Measurements from ENCODE around the gene SMIM41.

SMIM41 gene

DNA sequence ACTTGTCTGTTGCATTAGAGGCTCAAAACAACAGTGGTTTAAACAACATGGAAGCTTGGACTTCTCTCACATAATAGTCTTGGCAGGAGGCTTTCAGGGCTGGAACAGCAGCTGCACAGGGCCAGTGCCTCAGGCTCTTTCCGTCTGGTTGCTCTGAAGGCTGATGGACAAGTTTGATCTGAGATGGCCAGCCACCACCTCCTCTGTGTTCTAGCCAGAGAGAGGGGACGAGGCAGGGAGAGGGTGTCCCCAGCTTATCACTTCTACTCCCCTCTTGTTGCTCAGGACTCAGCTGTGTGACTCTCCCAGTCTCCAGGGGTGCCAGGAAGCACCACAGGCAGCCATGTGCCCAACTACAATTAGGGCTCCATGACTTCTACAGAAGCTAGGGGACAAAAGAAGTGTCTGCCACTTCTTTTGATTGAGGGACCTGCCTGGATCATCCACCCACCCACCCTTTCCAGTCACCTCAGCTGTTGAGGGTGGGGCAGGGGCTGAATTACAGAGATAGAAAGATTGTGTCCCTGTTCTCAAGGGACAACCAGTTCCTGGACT, 46.6 kb downstream of the SMIM41 start:
- DNase-seq, result no peak

DNA sequence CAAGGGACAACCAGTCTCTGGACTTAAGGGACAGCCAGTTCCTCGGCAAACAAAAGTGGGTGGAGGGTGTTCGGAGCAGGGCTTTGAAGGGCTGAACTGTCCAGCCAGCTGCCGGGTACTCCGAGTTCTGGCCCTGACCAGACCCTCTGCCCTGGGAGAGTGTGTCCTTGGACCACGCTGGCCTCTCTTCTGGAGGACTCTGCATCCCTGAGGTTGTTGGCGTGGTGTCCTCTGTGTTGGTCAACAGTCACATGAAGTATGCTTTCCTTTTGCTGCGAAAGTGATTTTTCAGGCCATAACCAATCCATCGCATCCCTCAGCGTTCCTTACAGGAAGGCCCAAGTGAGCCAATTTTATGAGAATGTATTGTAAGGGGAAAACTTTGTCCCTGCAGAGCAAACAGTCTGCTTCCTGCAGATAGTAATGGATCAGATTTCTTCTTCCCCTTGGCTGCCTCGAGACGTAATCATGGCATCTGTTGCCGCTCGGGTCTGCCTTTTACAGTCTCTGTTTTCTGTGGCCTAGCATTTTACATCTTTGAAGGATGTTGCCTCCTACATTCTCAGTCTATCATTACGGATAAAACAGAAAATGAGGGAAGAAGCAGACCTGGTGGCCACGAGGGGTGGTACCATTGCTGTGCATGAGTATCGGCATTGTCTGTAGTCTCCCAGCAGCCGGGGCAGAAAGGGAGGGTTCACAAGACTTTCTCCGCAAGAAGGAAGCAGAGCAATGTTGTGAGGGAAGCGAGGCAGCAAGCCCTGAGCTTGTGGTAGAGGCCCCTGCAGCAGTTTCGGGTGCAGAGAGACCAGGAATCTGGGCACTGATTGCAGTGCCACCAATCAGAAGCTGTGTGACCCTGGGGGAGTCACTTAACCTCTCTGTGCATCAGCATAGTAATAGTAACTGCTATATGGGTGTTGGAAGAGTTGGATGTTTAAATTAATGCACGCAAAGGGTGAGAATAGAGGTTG, 47.4 kb downstream of the SMIM41 start:
- no peak for DNase-seq

DNA sequence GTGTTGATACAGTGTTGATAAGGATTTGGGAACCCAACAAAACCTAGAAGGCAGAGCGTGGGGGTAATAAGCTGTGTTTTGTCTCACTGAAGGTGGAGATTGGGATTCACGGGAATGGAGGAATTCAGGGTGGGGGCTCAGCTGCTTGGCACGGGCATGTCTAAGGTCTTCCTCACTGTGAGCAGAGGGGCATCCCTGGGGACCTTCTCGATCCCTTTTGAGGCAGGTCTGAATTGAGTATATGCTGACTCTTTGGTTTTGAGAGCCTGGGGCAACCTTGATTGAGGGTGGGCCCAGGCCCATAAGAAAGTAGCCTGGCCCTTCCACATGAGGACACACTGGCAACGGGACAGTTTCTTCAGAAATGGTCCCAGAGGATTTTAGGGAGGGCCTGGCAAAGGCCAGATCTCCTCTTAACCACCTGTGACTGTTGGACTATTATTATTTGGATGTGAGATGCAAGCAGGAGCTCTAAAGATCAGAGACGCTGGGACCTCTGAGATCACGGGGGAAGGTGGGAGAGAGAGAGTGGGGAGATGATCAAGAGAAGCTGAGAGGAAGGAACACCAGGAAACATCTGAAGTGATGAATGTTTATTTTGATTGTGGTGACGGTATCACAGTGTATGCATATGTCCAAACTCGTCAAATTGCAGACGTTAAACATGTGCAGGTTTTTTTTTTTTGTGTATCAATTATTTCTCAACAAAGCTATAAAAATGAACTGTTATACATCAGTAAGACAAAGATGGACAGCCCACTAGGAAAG, 48.4 kb downstream of the SMIM41 start:
- DNase-seq, result no peak

DNA sequence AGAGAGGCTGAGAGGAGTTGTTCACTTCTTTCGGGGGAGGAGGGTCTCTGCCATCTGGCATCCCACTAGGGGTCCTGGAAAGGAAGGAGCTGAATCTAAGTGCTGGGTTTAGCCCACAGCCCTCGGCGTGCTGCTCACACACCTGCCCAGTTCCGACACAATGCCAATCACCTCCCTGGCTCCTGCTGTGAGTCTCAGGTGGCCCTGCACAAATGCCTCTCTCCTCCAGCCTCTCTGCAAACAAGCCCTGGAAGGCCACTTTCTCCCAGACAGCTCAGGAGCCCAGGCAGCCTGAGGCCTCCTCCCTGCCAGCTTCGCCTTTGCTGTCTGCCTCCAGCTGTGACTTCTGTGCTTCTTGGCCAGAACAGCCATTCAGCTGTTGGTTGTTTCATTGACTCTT, 51.2 kb downstream of the SMIM41 start:
- no peak for DNase-seq

DNA sequence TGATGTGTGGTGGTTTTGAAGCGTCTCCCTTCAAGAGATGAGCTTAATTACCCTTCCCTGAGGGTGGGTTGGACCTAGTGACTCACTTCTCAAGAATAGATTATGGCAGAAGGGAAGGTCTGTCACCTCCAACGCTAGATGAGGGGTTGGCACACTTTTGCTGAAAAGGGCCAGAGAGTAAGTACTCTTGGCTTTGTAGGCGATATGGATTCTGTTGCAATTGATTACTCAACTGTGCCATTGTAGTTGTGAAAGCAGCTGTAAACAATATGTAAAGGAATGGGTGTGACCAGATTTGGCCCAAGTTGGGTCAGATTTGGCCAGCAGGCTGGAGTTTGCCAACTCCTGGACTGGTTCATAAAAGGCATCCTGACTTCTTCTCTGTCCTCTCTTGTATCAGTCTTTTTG, 53.3 kb downstream of the SMIM41 start:
- DNase-seq, result no peak

DNA sequence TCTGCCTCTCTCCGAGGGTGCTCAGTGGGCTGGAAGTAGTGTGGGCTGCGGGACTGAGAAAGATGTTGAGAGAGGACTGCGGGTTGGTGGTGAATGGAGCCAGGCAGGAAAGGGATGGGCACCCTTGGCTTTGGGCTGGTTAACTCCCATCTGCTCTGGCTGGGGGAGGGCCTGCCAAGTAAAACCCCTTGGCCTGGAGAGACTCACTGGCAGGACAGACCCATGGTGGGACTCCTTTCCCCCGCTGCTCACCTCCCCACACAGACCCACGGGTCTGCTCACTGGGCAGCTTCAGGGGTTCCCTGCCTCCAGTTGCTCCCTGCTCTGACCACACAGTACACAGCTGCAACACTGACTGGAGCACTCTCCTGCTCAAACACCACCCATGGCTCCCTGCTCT, 58.2 kb downstream of the SMIM41 start:
- no peak for DNase-seq

DNA sequence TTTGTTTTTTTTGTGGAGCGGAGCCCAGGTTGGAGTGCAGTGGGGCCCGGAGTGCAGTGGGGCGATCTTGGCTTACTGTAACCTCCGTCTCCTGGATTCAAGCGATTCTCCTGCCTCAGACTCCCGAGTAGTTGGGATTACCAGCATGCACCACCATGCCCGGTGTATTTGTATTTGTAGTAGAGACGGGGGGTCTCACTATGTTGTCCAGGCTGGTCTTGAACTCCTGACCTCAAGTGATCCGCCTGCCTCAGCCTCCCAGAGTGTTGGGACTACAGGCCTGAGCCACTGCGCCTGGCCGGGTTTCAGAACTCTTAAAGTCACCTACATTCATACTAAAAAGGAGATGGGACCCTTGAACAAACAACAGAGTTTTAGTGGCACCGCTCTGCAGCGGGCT, 59.6 kb downstream of the SMIM41 start:
- no peak for DNase-seq

DNA sequence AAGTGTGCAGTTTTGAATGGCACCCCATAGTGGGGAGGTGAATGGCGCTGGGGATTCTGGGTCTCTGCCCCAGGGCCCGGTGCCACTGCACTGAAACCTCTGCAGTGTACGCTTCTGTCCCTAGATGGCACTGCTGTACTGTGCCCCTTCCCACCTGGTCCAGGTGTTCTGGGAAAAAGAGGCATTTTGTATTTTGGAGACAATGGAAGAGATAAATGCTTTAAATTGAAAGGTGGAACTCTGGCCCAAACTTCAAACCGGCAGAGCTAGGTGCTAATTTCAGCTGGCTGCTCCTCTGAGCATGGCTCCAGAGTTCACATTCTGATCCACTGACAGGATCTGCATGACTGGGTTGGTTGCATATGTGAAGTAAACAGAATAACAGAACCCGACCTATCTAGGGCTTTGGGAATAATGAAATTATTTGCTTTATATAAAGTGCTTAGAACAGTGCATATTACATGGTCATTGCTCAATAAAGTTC, 60.1 kb downstream of the SMIM41 start:
- no peak for DNase-seq

DNA sequence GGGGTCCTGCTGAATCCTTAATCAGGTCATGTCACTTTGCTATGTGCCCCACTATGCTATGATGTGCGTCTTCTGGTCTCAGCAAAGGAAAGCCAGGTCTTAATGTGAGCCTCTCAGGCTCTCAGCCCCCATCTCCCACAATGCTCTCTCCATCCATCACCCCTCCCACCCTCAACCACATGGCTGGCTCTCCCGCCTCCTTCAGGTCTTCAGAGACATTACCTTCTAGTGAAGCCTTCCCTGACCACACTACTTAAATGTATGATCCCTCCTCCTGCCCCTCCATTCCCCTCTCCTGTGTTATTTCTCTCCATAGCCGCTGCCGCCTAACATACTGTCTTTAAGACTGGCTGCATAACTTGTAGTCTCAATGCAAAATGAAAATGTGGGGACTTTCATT, 61.8 kb downstream of the SMIM41 start:
- no peak for DNase-seq

DNA sequence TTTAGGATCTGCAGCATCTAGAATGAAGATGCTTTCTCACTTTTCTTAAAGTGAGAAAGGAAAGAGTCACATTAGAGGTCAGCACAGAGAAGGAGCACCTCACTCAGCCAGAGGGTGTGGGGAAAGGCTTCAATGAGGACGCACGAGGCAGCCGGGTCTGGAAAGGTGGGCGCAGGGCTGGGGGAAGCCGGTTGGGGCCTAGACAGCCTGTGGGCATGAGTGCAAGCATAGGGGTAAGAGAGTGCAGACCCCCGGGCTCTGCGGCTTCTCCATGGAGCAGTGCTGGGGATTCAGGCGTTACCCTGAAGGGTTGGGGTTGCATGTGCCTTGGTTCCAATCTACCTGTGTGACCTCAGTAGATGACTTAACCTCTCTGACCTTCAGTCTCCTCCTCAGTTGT, 62.4 kb downstream of the SMIM41 start:
- no peak for DNase-seq

DNA sequence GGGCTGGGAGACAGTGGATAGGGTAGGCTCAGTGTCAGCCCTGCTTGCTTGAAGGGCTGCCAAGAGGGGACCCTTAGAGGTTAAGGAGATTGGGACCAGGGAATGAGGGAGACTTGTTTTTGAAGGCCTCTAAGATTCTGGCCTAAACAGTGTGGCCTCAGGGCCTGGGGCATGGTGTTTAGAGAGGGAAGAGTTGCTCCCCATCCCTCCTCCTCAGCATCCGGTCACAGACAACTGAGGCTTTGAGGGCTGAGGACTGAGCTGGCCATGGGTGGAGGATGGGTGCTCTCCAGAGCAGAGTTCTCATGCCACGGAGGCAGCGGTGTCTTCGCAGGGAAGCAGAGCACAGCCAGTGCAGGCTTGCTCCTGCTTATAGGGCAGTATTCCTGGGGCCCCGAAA, 62.9 kb downstream of the SMIM41 start:
- no peak for DNase-seq

DNA sequence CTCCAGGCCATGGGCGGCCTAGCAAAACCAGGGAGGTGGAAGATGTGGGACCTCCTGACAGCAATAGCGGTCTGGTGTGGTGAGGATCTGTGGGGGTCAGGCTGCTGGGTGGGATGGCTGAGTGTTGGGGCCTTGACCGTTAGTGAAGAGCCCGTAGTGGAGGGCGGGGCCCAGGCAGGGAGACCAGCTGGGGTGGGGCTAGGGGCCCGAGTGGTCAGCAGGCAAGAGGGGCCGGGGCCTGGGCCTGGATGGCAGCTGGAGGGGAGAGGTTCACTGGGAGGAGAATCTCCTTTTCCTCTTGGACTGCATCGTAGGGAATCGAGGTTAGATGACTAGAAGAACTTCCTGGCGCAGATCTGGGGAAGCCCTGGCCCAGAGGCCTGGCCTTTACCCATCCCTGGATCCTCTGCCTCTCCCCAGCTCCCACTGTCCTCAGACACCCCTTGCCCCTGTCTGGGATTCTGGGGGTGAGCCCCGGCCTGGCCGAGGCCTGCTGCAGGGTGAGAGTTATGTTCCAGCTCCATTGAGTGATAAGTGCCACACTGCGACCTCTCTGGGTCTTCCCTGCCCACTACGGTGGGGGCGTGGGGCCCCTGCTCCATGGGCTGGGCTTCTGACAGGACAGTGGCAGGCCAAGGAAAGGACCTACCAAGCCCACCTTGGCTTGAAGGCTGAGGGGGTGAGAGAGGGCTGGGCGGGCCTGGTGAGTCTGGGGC, 65.2 kb downstream of the SMIM41 start:
- no peak for DNase-seq

DNA sequence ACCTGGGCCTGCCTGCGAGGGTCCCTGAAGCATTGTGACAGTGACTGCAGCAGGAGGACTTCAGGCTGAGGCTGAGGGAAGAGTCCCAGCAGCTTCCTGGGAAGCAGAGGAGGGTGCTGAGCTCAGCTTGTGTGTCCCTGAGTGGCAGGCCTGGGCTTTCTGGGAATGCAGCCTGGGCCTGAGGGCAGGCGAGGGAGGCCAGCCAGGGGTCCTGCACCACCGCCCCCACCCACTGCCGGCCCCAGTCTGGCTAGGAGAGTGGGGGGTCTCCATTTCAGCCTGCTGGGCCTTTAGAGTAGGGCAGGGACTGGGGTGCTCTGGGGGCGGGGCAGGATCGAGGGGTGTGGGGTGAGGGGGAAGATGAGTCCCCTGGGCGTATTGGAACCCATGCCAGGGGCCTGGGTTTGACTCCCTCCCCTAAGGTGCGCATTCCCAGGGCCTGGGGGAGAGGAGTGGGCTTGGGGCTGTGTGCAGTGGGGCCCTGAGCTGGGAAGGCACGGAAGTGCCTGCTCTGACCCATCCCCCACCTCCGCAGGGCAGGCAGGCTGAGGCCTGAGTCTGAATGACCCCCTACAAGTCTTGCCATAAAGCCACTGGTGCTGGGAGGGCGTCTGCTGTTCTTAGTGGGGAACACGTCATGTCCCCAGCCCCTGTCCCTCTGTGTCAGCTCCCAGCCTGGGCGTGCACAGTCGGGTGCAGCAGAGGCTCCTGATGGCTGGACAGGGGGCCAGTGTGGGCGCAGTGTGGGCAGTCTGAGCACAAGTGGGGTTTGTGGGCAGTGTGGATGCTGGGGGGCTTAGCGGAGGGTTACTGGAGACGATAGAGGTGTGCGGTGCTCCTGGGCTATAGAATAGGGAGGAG, 66.0 kb downstream of the SMIM41 start:
- no peak for DNase-seq

DNA sequence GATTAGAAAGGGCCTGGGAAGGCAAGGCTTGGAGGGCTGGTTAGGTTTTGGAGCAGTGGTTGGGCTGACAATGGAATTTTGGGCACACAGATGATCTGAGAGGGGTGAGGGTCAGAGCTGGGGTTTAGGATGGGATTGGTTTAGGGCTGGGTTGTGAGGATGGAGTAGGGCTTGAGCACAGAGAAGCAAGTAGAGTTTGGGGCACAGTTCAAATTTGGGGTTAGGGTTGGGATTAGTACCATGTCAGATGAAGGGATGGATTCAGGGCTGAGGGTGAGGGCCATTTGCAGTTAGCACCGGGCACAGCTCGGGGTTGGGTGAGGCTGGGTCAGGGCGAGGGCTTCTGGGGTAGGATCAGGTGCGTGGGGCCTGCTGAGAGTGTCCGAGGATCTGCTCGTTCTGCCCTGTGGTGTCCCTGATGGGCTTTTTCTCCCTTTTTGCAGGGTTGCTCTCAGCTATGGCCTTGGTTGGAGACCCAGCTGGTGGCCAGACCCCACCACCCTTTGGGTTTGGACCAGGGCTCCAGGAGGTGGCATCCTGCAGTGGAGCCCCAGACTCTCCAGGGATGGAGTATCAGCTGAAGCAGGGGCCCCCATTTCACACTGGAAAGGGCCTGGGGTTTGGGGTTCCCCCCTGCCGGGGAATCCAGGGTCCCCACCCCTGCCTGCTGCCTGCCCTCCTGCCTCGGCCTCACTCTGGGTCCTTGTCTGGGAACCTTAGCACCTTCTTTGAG, 66.8 kb downstream of the SMIM41 start:
- DNase-seq, result no peak

DNA sequence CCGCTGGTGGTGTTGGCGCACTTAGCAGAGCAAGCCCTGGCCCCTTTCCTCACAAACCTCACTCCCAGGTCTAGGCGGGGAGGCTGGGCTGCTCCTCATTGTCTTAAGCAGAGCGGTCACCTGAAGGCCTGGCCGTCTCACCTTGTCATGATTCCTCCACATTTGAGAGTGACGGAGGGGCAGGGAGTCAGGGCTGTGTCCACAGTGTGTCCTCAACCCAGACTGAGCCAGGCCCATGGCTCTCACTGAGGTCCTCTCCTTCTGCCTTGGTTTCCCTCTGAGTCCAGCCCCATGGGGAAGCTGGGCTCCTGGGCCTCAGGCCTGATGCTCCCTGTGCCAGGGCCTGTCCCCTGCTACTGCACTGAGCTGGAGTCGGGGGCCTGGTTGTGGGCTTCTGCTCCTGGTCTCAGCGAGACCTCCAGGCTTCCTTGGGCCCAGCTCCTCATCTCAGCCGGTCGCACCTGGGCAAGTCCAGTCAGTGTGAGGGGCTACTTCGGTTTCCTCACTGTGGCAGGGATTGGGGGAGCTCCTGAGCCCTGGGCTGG, 67.4 kb downstream of the SMIM41 start:
- no peak for DNase-seq

DNA sequence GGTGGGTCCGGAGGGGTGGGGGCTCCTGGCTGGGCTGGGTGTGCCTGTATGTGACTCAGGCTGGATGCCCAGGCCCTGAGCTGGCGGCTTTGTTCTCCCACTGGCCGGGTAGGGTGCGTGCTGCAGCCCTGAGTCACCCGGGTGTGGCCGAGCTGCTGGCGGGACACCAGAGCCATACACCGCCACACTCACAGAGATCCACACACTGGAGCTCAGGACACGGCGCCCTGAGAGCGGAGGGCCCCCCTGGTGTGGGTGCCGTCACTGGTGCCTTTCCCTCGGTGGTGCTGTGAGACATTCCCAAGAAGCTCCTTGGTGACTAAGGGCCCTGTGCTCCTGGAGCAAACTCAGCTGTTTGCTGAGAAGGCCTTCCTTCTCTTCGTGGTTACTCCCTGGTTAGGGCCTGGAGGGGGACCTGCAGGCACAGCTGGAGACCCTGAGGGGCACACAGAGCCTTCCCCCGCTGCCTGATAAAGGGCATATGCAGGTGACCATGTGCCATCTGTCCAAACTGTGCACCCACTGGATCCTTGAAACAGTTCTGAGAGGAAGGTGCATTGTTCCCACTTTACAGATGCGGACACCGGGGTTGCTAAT, 68.0 kb downstream of the SMIM41 start:
- DNase-seq, result peak; percentile 100

DNA sequence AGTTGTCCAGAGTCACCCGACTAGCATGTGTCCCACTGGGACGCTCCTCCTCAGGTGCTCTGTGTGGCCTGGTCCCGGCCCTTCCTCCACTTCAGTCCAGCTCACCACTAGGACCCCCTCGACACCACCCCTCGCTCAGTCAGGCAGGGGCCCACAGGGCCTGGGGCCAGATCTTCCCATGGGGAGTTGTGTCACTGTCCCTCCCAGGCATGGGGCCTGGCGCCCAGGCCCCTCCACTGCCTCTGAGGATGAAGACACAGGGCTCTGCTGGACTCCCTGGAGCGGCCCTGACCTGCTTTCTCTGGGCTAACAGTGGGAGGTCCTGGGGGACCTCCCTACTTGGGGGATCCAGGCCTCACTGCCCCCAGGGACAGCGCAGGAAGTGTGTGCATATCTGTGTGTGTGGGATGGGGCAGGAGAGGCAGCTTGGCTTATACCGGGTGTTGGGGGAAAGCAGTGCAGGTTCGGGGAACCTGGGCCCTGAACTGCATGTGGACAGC, 68.5 kb downstream of the SMIM41 start:
- no peak for DNase-seq

DNA sequence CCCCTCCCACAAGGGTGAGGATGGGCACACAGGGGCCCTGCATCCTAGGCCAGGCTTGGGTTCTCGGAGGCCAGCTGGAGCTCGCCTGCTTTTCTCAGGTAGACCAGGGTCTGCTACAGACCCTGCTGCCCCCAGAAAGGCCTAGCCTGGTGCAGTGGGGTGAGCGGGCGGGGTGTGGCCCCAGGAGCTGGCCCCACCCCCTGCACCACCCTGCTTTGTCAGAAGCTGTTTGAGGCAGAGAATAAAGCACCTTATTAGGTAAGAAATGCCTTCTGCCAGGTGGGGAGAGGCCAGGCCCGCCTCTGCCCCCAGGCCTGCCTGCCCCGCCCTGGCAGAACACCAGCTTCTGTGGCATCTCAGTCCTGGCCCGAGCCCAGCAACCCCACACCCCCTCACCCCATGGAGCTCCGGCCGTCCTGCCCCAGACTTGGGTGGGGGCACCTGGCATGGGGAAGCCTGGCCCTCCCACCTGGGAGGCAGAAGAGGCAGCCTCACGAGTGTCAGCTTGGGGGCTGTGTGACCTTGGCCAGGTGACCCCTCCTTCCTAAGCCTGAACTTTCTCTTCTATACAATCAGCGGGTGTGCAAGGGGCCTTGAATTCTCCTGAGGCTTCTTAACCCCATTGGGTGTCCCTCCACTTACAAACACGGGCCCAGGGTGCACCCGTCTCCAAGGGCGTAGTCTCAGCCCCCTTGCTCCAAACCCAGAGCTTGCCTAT, 69.1 kb downstream of the SMIM41 start:
- no peak for DNase-seq

DNA sequence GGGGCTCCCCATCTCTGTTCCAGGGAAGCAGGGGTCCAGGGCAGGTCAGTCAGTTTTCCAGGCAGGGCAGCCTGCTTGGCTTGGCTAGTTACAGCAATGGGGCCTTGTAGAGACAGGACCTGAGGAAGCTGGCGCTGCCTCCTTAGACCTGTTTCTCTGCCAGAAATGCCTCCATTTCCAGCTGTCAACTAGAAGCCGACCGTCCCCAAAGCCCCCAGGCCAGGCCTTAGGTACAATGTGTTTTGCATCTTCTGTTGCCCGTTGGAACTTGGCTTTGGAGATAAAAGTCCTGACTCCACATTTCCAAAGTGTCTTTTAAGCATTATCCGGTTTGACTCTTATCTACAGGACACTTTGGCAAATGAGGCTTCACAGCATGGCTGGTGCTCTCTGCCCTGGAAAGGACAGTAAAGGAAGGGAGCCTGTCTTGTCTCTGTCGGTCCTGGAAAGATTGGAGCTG, 69.7 kb downstream of the SMIM41 start:
- DNase-seq, result no peak
